ENCODE data around the gene LHFPL6. TPM values are rescaled to one million over a fixed set of nuclear protein-coding genes. Genes with fewer than 3 reads are reported as not detected.

The LHFPL6 gene
- total RNA-seq, 1 experiment from 2014 or later, result 3.6 TPM

DNA sequence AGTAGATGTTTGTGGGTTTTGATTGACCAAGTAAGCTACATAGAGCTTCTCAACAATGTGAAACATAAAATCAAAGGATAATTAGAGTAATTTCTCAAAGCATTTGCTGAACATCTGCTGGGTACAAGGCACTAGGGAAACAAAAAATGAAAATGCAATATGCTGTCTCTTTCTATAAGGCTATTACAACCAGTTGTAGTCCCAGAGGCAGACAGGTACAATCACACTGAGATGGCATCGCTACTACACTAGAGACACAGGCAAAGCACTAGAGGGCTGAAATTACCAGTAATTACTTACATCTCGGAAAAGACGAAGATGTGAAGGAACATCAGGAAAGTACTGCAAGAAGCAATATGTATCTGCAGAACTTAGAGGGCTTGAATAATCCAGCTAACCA, 133.3 kb downstream of the LHFPL6 start:
- H3K27me3 Mint-ChIP-seq (ENCODE audit: insufficient read depth, unreplicated experiment), result peaks cover 30% of the 10 kb centered on the region
- no peak overlapping the region for H3K4me3 Mint-ChIP-seq (ENCODE audit: unreplicated experiment)
- no peak for DNase-seq
- POLR2A ChIA-PET, result no interaction called here
- H3K27ac Mint-ChIP-seq (ENCODE audit: unreplicated experiment), result no peak overlapping the region
- Histone ChIP-seq H3K4me3 (ENCODE audit: low read depth, low read length) (no peak overlapping the region), H3K9me3 (no peaks in the 10 kb centered on the region), H3K36me3 (ENCODE audit: control insufficient read depth, insufficient read depth, low read length) (no peaks in the 10 kb centered on the region), H3K27me3 (replicated peaks; ENCODE audit: control insufficient read depth, insufficient read depth, low read length) (no peaks in the 10 kb centered on the region), H3K4me1 (no peaks in the 10 kb centered on the region)
- BruUV-seq (replicated peaks), result no TSS peak
- intact Hi-C loops (cut with micrococcal nuclease; ENCODE audit: unreplicated experiment), result no loop called here
- CTCF ChIA-PET, result no interaction called here
- TF ChIP-seq, protein P1, sequence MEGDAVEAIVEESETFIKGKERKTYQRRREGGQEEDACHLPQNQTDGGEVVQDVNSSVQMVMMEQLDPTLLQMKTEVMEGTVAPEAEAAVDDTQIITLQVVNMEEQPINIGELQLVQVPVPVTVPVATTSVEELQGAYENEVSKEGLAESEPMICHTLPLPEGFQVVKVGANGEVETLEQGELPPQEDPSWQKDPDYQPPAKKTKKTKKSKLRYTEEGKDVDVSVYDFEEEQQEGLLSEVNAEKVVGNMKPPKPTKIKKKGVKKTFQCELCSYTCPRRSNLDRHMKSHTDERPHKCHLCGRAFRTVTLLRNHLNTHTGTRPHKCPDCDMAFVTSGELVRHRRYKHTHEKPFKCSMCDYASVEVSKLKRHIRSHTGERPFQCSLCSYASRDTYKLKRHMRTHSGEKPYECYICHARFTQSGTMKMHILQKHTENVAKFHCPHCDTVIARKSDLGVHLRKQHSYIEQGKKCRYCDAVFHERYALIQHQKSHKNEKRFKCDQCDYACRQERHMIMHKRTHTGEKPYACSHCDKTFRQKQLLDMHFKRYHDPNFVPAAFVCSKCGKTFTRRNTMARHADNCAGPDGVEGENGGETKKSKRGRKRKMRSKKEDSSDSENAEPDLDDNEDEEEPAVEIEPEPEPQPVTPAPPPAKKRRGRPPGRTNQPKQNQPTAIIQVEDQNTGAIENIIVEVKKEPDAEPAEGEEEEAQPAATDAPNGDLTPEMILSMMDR (IDR thresholded peaks at IDR 0.05; ENCODE audit: insufficient read depth in 1 of 2, low read depth in 1 of 2, low read length in 1 of 2, severe bottlenecking in 1 of 2, unreplicated experiment in 1 of 2), result no peak
- no peaks in the 10 kb centered on the region for H3K4me1 Mint-ChIP-seq (ENCODE audit: low read depth, unreplicated experiment)
- no peaks in the 10 kb centered on the region for H3K36me3 Mint-ChIP-seq (ENCODE audit: insufficient read depth, unreplicated experiment)
- H3K9me3 Mint-ChIP-seq (ENCODE audit: unreplicated experiment), result no peaks in the 10 kb centered on the region

DNA sequence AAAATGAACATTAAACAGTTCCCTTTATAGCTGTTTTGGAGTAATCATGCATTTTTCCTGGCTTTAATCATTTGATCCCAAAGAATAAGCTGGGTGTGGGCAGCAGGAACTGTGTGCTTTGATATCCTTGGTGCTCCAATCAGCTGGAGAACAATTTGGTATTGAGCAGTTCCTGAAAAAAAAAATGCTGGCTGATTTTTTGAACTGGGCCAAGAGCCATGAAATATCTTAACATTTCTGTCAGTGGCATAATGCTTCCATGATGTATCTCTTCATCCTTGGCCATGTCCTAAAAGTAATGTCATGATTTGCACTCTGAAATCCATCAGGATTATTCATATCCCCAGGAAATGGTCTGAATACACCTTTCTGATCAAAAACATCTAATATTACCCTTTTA, 134.7 kb downstream of the LHFPL6 start:
- no peaks in the 10 kb centered on the region for H3K36me3 Mint-ChIP-seq (ENCODE audit: insufficient read depth, unreplicated experiment)
- no peak for DNase-seq
- TF ChIP-seq, protein P1 (IDR thresholded peaks at IDR 0.05; ENCODE audit: insufficient read depth in 1 of 2, low read depth in 1 of 2, low read length in 1 of 2, severe bottlenecking in 1 of 2, unreplicated experiment in 1 of 2), result no peak
- H3K4me1 Mint-ChIP-seq (ENCODE audit: low read depth, unreplicated experiment), result no peaks in the 10 kb centered on the region
- H3K27ac Mint-ChIP-seq (ENCODE audit: unreplicated experiment), result no peak overlapping the region
- Histone ChIP-seq H3K36me3 (ENCODE audit: control insufficient read depth, insufficient read depth, low read length) (no peaks in the 10 kb centered on the region), H3K27me3 (replicated peaks; ENCODE audit: control insufficient read depth, insufficient read depth, low read length) (no peaks in the 10 kb centered on the region), H3K4me1 (no peaks in the 10 kb centered on the region), H3K4me3 (ENCODE audit: low read depth, low read length) (no peak overlapping the region), H3K9me3 (no peaks in the 10 kb centered on the region)
- intact Hi-C loops (cut with micrococcal nuclease; ENCODE audit: unreplicated experiment), result no loop called here
- H3K4me3 Mint-ChIP-seq (ENCODE audit: unreplicated experiment), result no peak overlapping the region
- CTCF ChIA-PET, result interaction anchor here (1.5 kb wide), 1 partner anchor 144 kb away, joined by 4 read pairs; no protein-coding TSS in a partner anchor
- POLR2A ChIA-PET, result interaction anchor here (0.7 kb wide), 1 partner anchor 11 kb away, joined by 4 read pairs; no protein-coding TSS in a partner anchor
- peaks cover 27% of the 10 kb centered on the region for H3K27me3 Mint-ChIP-seq (ENCODE audit: insufficient read depth, unreplicated experiment)
- no TSS peak for BruUV-seq (replicated peaks)
- H3K9me3 Mint-ChIP-seq (ENCODE audit: unreplicated experiment), result no peaks in the 10 kb centered on the region

DNA sequence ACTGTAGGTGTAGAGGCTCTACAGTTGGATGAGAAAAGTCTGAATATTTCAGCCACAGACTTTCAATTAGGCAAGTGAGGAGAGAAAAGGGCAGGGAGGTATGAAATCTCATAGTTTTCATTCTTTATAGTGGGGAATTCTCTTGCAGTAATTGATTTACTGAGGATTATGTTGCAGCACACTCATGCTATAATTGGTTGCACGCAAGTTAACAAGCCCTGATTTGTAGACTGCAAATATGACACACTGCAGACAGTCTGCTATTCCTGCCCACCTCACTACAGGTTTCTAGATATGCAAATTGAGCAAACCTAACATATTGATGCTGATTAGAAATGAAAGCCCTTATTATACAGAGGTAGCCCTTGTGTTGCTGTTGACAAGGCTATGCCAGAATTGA, 139.4 kb downstream of the LHFPL6 start:
- peaks cover 15% of the 10 kb centered on the region for H3K4me1 Mint-ChIP-seq (ENCODE audit: low read depth, unreplicated experiment)
- peaks cover 19% of the 10 kb centered on the region for H3K27me3 Mint-ChIP-seq (ENCODE audit: insufficient read depth, unreplicated experiment)
- POLR2A ChIA-PET, result no interaction called here
- H3K4me3 Mint-ChIP-seq (ENCODE audit: unreplicated experiment), result no peak overlapping the region
- H3K4me3 ChIP-seq (ENCODE audit: low read depth, low read length), result no peak overlapping the region
- TF ChIP-seq, protein P1 (IDR thresholded peaks at IDR 0.05; ENCODE audit: insufficient read depth in 1 of 2, low read depth in 1 of 2, low read length in 1 of 2, severe bottlenecking in 1 of 2, unreplicated experiment in 1 of 2), result no peak
- CTCF ChIA-PET, result no interaction called here
- DNase-seq, result no peak
- no peaks in the 10 kb centered on the region for H3K36me3 ChIP-seq (ENCODE audit: control insufficient read depth, insufficient read depth, low read length)
- no peaks in the 10 kb centered on the region for H3K9me3 ChIP-seq
- H3K4me1 ChIP-seq, result peaks cover 12% of the 10 kb centered on the region
- H3K27ac Mint-ChIP-seq (ENCODE audit: unreplicated experiment), result no peak overlapping the region
- no peaks in the 10 kb centered on the region for H3K27me3 ChIP-seq (replicated peaks; ENCODE audit: control insufficient read depth, insufficient read depth, low read length)
- no TSS peak for BruUV-seq (replicated peaks)
- no peaks in the 10 kb centered on the region for H3K9me3 Mint-ChIP-seq (ENCODE audit: unreplicated experiment)
- intact Hi-C loops (cut with micrococcal nuclease; ENCODE audit: unreplicated experiment), result no loop called here
- H3K36me3 Mint-ChIP-seq (ENCODE audit: insufficient read depth, unreplicated experiment), result no peaks in the 10 kb centered on the region
